GM18907 (cell line): ENCODE results near the gene TMEM255B.
"Not testable (repeated sequence)": the region's sequence is repeated elsewhere in the genome, so short reads cannot be mapped to it uniquely, and the experiment has no call there.

ENCODE experiments used
- ATAC-seq: cut with Tn5 transposase; IDR thresholded peaks from one replicate; pipeline ENCODE4 v1.9.1; 2021; ENCODE audit warnings: mild to moderate bottlenecking, moderate library complexity; ENCODE audit not compliant: unreplicated experiment

Gene TMEM255B

GRCh38 chr13:113748101-113748861, 10.7 kb upstream of the TMEM255B start:
- ATAC-seq = no peak

- no peak for ATAC-seq
Measured at GRCh38 chr13:113748862-113749451, 10.1 kb upstream of the TMEM255B start.

- ATAC-seq = no peak
Measured at GRCh38 chr13:113749507-113749906, 9.5 kb upstream of the TMEM255B start.

GRCh38 chr13:113749967-113750366, 9.1 kb upstream of the TMEM255B start:
- no peak for ATAC-seq

GRCh38 chr13:113750554-113751399, 8.2 kb upstream of the TMEM255B start:
- no peak for ATAC-seq

GRCh38 chr13:113751491-113751890, 7.5 kb upstream of the TMEM255B start:
- ATAC-seq = no peak

GRCh38 chr13:113752211-113752986, 6.6 kb upstream of the TMEM255B start:
- not testable (repeated sequence) for ATAC-seq

- no peak for ATAC-seq
Measured at GRCh38 chr13:113753171-113753570, 5.9 kb upstream of the TMEM255B start.

GRCh38 chr13:113754242-113754641, 4.8 kb upstream of the TMEM255B start:
- no peak for ATAC-seq

- no peak for ATAC-seq
Measured at GRCh38 chr13:113754691-113755090, 4.3 kb upstream of the TMEM255B start.

GRCh38 chr13:113756441-113757097, 2.5 kb upstream of the TMEM255B start:
- ATAC-seq = no peak

- peak; percentile 6 for ATAC-seq
Measured at GRCh38 chr13:113759525-113760137, 605 bp downstream of the TMEM255B start.

GRCh38 chr13:113761136-113761535, 2.1 kb downstream of the TMEM255B start:
- no peak for ATAC-seq

GRCh38 chr13:113762075-113762474, 3.0 kb downstream of the TMEM255B start:
- no peak for ATAC-seq

- no peak for ATAC-seq
Measured at GRCh38 chr13:113762538-113762937, 3.5 kb downstream of the TMEM255B start.

GRCh38 chr13:113763254-113763653, 4.2 kb downstream of the TMEM255B start:
- ATAC-seq = no peak

- no peak for ATAC-seq
Measured at GRCh38 chr13:113763961-113764792, 5.2 kb downstream of the TMEM255B start.

GRCh38 chr13:113764793-113765563, 6.0 kb downstream of the TMEM255B start:
- no peak for ATAC-seq
